COLO829 (cell line): Measurements from ENCODE around the gene HGD.
A peak's percentile ranks its signal among the peaks of the same experiment; 100 is the strongest.
"Not testable (repeated sequence)": the region's sequence is repeated elsewhere in the genome, so short reads cannot be mapped to it uniquely, and the experiment has no call there.

Experiments
- DNase-seq: peaks from one replicate; pipeline ENCODE4 v3.0.0; 2012; ENCODE audit warnings: low spot score

The HGD gene

GRCh38 chr3:120638820-120639219, 43.2 kb downstream of the HGD start:
- DNase-seq = not testable (repeated sequence)

GRCh38 chr3:120637851-120638559, 44.0 kb downstream of the HGD start:
- DNase-seq = no peak

- DNase-seq = no peak
These were observed 45.1 kb downstream of the HGD start for GRCh38 chr3:120636795-120637401.

GRCh38 chr3:120634539-120634938, 47.5 kb downstream of the HGD start:
- no peak for DNase-seq

- peak; percentile 58 for DNase-seq
These were observed 56.9 kb downstream of the HGD start for GRCh38 chr3:120625159-120625586.

- no peak for DNase-seq
These were observed 58.3 kb downstream of the HGD start for GRCh38 chr3:120623727-120624093.

- no peak for DNase-seq
These were observed 58.9 kb downstream of the HGD start for GRCh38 chr3:120622870-120623726.

GRCh38 chr3:120622457-120622856, 59.6 kb downstream of the HGD start:
- no peak for DNase-seq

- not testable (repeated sequence) for DNase-seq
These were observed 65.3 kb downstream of the HGD start for GRCh38 chr3:120616745-120617144.

- DNase-seq = no peak
These were observed 66.0 kb downstream of the HGD start for GRCh38 chr3:120615847-120616609.

GRCh38 chr3:120614765-120615164, 67.3 kb downstream of the HGD start:
- no peak for DNase-seq

GRCh38 chr3:120608506-120608905, 73.5 kb downstream of the HGD start:
- DNase-seq = no peak

- DNase-seq = no peak
These were observed 77.3 kb downstream of the HGD start for GRCh38 chr3:120604784-120605183.

- DNase-seq = no peak
These were observed 77.7 kb downstream of the HGD start for GRCh38 chr3:120604382-120604781.

- DNase-seq = no peak
These were observed 79.4 kb downstream of the HGD start for GRCh38 chr3:120602682-120603081.

GRCh38 chr3:120601554-120601953, 80.5 kb downstream of the HGD start:
- DNase-seq = no peak

- no peak for DNase-seq
These were observed 82.8 kb downstream of the HGD start for GRCh38 chr3:120599211-120599610.

- DNase-seq = no peak
These were observed 84.5 kb downstream of the HGD start for GRCh38 chr3:120597445-120598049.

GRCh38 chr3:120596853-120597223, 85.2 kb downstream of the HGD start:
- DNase-seq = no peak

- DNase-seq = peak; percentile 100
These were observed 85.8 kb downstream of the HGD start, which contains the start of gene NDUFB4 for GRCh38 chr3:120596116-120596852. TSS of gene NDUFB4 (plus strand) at chr3:120596336. CDS start at chr3:120596360, 24 bp downstream.

- DNase-seq = no peak
These were observed 86.3 kb downstream of the HGD start for GRCh38 chr3:120595788-120596115.
